Endothelial cell of umbilical vein (primary cell): ENCODE measurements around the gene PSAPL1. TPM values are rescaled to one million over a fixed set of nuclear protein-coding genes. Genes with fewer than 3 reads are reported as not detected.

ENCODE experiments used
- BruUV-seq: library from RNA; stranded (reverse); fragments of 400-500 nt; replicated peaks from 2 replicates; lab custom pipeline; 2021; lab: Mats Ljungman, UMichigan
- CTCF ChIA-PET: fragments of 300-600, 350-600 bp; sonication (Branson Sonifier 250); formaldehyde crosslinking; loops from one replicate; lab custom pipeline; 2021; ENCODE audit warnings: antibody characterized with exemption, inconsistent platforms; lab: Charles Lee
- POLR2A ChIA-PET: fragments of 300-600, 350-600 bp; sonication (Branson Sonifier 250); formaldehyde crosslinking; loops from one replicate; lab custom pipeline; 2021; ENCODE audit warnings: antibody characterized with exemption, inconsistent platforms; lab: Charles Lee
- DNase-seq: peaks from one replicate; pipeline ENCODE4 v3.0.0-alpha.2; 2011; ENCODE audit warnings: low read depth, low spot score
- FAIRE-seq: peaks from 2 replicates; lab custom pipeline; 2011; peaks lifted over from hg19 to GRCh38; lab: Jason Lieb, UNC
- H2AFZ ChIP-seq: 2 replicates; pipeline ENCODE4 v1.6.0; 2012; ENCODE audit warnings: low read depth, low read length, control low read depth, inconsistent platforms
- H3K27ac ChIP-seq: 2 replicates; pipeline ENCODE4 v1.5.1; 2011; ENCODE audit warnings: low read depth, mild to moderate bottlenecking, control low read depth, low read length, moderate library complexity; ENCODE audit not compliant: insufficient read depth
- H3K27me3 ChIP-seq, 2 experiments: 2 replicates each; pipeline versions ENCODE4 v1.6.0 to v1.6.1; 2011; ENCODE audit warnings: low read length in 2 of 2, mixed read lengths in 1 of 2; ENCODE audit not compliant: control insufficient read depth in 2 of 2, insufficient read depth in 2 of 2
- H3K36me3 ChIP-seq, 2 experiments: 2 replicates in 1 of 2; 3 replicates in 1 of 2; pipeline ENCODE4 v1.5.1; 2011; ENCODE audit warnings: low read length in 2 of 2, mild to moderate bottlenecking in 1 of 2, moderate library complexity in 1 of 2; ENCODE audit not compliant: control insufficient read depth in 2 of 2, insufficient read depth in 2 of 2; ENCODE audit errors: extremely low read depth in 1 of 2
- H3K4me1 ChIP-seq: 3 replicates; pipeline ENCODE4 v1.5.1; 2011; ENCODE audit warnings: mild to moderate bottlenecking, low read length; ENCODE audit not compliant: control insufficient read depth, insufficient read depth; ENCODE audit errors: extremely low read depth
- H3K4me2 ChIP-seq: 2 replicates; pipeline ENCODE4 v1.6.1; 2011; ENCODE audit warnings: low read length, control low read depth, mixed read lengths; ENCODE audit not compliant: insufficient read depth
- H3K4me3 ChIP-seq, 3 experiments: fragments of 200-600 bp in 1 of 3; sonication (generic), shearing (Covaris generic) in 1 of 3; replicated peaks in 1 of 3; 2 replicates each; pipeline ENCODE4 v1.5.1; 2011 to 2016; ENCODE audit warnings: control low read depth in 3 of 3, low read length in 3 of 3, mild to moderate bottlenecking in 2 of 3, inconsistent platforms in 1 of 3, low read depth in 1 of 3, moderate library complexity in 1 of 3; ENCODE audit not compliant: insufficient read depth in 1 of 3
- H3K79me2 ChIP-seq: 2 replicates; pipeline ENCODE4 v1.6.0; 2012; ENCODE audit warnings: low read length, inconsistent platforms; ENCODE audit not compliant: control insufficient read depth, insufficient read depth
- H3K9ac ChIP-seq: replicated peaks from 2 replicates; pipeline ENCODE3; 2011; ENCODE audit warnings: low read length, control low read depth; ENCODE audit not compliant: insufficient read depth; ENCODE audit errors: extremely low read depth
- H3K9me1 ChIP-seq: replicated peaks from 3 replicates; pipeline ENCODE4 v1.6.0; 2011; ENCODE audit warnings: mild to moderate bottlenecking, low read length; ENCODE audit not compliant: control insufficient read depth, insufficient read depth; ENCODE audit errors: extremely low read depth
- H3K9me3 ChIP-seq: replicated peaks from 2 replicates; pipeline ENCODE4 v1.5.1; 2012; ENCODE audit warnings: low read length, inconsistent platforms; ENCODE audit not compliant: control insufficient read depth, insufficient read depth
- H4K20me1 ChIP-seq: replicated peaks from 2 replicates; pipeline ENCODE3; 2011; ENCODE audit warnings: mild to moderate bottlenecking, low read length; ENCODE audit not compliant: control insufficient read depth, insufficient read depth; ENCODE audit errors: extremely low read depth
- EZH2 ChIP-seq: IDR thresholded peaks from 2 replicates; pipeline ENCODE4 v1.6.1; 2012; ENCODE audit warnings: borderline replicate concordance, low read depth, mild to moderate bottlenecking, moderate library complexity, low read length, inconsistent platforms; ENCODE audit not compliant: severe bottlenecking
- FOS ChIP-seq: IDR thresholded peaks from 2 replicates; pipeline ENCODE4 v1.6.1; 2011; ENCODE audit warnings: mild to moderate bottlenecking, low read length, moderate library complexity, borderline replicate concordance; ENCODE audit not compliant: insufficient read depth
- GATA2 ChIP-seq: IDR thresholded peaks from 2 replicates; pipeline ENCODE4 v1.7.0; 2011; ENCODE audit warnings: low read depth, mild to moderate bottlenecking, moderate library complexity, mixed read lengths, low read length; ENCODE audit not compliant: insufficient read length, insufficient read depth
- JUN ChIP-seq: IDR thresholded peaks from 2 replicates; pipeline ENCODE4 v1.6.1; 2011; ENCODE audit warnings: borderline replicate concordance, low read depth; ENCODE audit not compliant: insufficient read length, insufficient read depth
- MAX ChIP-seq: IDR thresholded peaks from 2 replicates; pipeline ENCODE4 v1.6.1; 2011; ENCODE audit not compliant: insufficient read depth, insufficient read length
- MYC ChIP-seq: IDR thresholded peaks from one replicate; pipeline ENCODE4 v1.6.1; 2011; ENCODE audit warnings: mild to moderate bottlenecking, low read depth, low read length
- POLR2A ChIP-seq: IDR thresholded peaks from 2 replicates; pipeline ENCODE4 v1.6.1; 2012; ENCODE audit warnings: low read depth, mild to moderate bottlenecking, control low read depth, low read length
- POLR2AphosphoS5 ChIP-seq: IDR thresholded peaks from 2 replicates; pipeline ENCODE4 v1.6.1; 2012; ENCODE audit warnings: low read depth, mild to moderate bottlenecking, control low read depth, low read length, moderate library complexity; ENCODE audit not compliant: insufficient read depth
- dilution Hi-C: fragments of 300-500 bp; cut with MboI; formaldehyde crosslinking; loops from one replicate; pipeline ENCODE4 v1.15.0; 2019; ENCODE audit warnings: low sequenced_read_pairs; ENCODE audit not compliant: extremely low pct_ligation_motif_present
- intact Hi-C: fragments of 100-400 bp; cut with micrococcal nuclease; formaldehyde crosslinking; loops from one replicate; pipeline ENCODE4 v1.10.0; 2022
- polyA plus RNA-seq, 4 experiments: library from polyadenylated mRNA; depleted of rRNA in 3 of 4; stranded (reverse) in 3 of 4; unstranded in 1 of 4; fragments of >200 nt; gene quantifications; 2 replicates each; pipeline versions ENCODE4 v1.2.1 to v1.2.3, GENCODE V29; 2011 to 2012; ENCODE audit warnings: missing spikeins in 1 of 4
- total RNA-seq: library from RNA; stranded (reverse); gene quantifications from 2 replicates; pipeline ENCODE4 v1.2.3, GENCODE V29; 2021
- TF ChIP-seq, protein P1 (sequence below), 2 donors: IDR thresholded peaks; 1 replicate in 1 of 2; 2 replicates in 1 of 2; pipeline ENCODE4 v1.5.1; 2011; ENCODE audit warnings: low read length in 2 of 2, mild to moderate bottlenecking in 2 of 2, moderate library complexity in 2 of 2, control low read depth in 1 of 2, inconsistent platforms in 1 of 2, low read depth in 1 of 2; ENCODE audit not compliant: insufficient read depth in 1 of 2; ENCODE audit errors: extremely low read depth in 1 of 2

The PSAPL1 gene
- total and polyA plus RNA-seq, 2 donors (not counting 3 experiments of a cell fraction or from before 2014, with no cell fraction given) = not detected

DNA sequence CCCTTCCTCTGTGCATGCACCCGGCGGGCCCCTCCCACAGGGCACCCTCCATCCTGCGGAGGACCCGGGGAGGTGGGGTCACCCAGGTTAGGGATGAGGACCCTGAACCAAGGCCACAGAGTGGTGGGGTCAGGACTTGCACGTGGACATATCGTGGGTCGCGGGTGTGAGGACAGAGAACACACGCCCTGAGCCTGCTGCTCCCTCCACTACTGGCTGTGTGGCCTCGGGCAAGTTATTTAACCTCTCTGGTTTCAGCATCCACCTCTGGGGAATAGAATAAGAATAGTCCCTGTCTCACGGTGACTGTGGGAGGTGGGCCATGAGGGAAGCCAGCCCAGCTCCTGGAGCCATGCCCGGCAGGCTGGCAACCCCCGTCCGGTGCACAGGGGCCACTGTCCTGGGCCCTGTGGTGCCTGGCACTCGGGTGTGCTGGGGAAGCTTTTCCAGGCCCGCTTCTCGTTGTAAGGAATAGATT lies 5.1 kb downstream of the PSAPL1 start:
- Histone ChIP-seq H3K79me2 (no peaks in the 10 kb centered on the region), H3K27me3 (no peaks in the 10 kb centered on the region), H3K9ac (no peak overlapping the region), H2AFZ (no peak overlapping the region), H3K27ac (no peak overlapping the region), H3K4me1 (no peaks in the 10 kb centered on the region), H3K9me1 (no peaks in the 10 kb centered on the region), H3K36me3 (no peaks in the 10 kb centered on the region), H3K4me2 (no peak overlapping the region), H4K20me1 (no peaks in the 10 kb centered on the region), H3K9me3 (no peaks in the 10 kb centered on the region), H3K4me3 (no peak overlapping the region)
- dilution Hi-C loops = no loop called here
- no peak for TF ChIP-seq FOS
- no peak for TF ChIP-seq MAX
- TF ChIP-seq, protein P1, sequence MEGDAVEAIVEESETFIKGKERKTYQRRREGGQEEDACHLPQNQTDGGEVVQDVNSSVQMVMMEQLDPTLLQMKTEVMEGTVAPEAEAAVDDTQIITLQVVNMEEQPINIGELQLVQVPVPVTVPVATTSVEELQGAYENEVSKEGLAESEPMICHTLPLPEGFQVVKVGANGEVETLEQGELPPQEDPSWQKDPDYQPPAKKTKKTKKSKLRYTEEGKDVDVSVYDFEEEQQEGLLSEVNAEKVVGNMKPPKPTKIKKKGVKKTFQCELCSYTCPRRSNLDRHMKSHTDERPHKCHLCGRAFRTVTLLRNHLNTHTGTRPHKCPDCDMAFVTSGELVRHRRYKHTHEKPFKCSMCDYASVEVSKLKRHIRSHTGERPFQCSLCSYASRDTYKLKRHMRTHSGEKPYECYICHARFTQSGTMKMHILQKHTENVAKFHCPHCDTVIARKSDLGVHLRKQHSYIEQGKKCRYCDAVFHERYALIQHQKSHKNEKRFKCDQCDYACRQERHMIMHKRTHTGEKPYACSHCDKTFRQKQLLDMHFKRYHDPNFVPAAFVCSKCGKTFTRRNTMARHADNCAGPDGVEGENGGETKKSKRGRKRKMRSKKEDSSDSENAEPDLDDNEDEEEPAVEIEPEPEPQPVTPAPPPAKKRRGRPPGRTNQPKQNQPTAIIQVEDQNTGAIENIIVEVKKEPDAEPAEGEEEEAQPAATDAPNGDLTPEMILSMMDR (IDR thresholded peaks at IDR 0.05; ENCODE audit: extremely low read depth in 1 of 2, insufficient read depth in 1 of 2, low read depth in 1 of 2, low read length in 2 of 2) = no peak
- no peak for TF ChIP-seq POLR2A
- TF ChIP-seq MYC = no peak
- no peak for TF ChIP-seq EZH2
- TF ChIP-seq GATA2 = no peak
- TF ChIP-seq JUN = no peak
- TF ChIP-seq POLR2AphosphoS5 = no peak
- no peak for FAIRE-seq
- no peak for DNase-seq
- intact Hi-C loops = no loop called here
- BruUV-seq = no TSS peak
- POLR2A ChIA-PET = no interaction called here
- CTCF ChIA-PET = no interaction called here
